CD14-positive monocyte (primary cell): ENCODE measurements around the gene CDC45. TPM values are rescaled to one million over a fixed set of nuclear protein-coding genes. Genes with fewer than 3 reads are reported as not detected.
A peak's percentile ranks its signal among the peaks of the same experiment; 100 is the strongest.

ENCODE experiments used
- DNase-seq, 3 donors: peaks; one replicate each; pipeline ENCODE4 v3.0.0-alpha.2; 2011 to 2022
- H2AFZ ChIP-seq: 2 replicates; pipeline ENCODE4 v1.6.0; 2012; ENCODE audit warnings: mild to moderate bottlenecking, low read depth, low read length, inconsistent platforms; ENCODE audit not compliant: insufficient read depth, poor library complexity, severe bottlenecking
- H3K27ac ChIP-seq, 2 donors: 1 replicate in 1 of 2; 2 replicates in 1 of 2; pipeline ENCODE4 v1.5.1; 2012 to 2013; ENCODE audit warnings: low read length in 2 of 2, control low read depth in 1 of 2, inconsistent platforms in 1 of 2, low read depth in 1 of 2, mild to moderate bottlenecking in 1 of 2
- H3K27me3 ChIP-seq, 2 donors: one replicate each; pipeline versions ENCODE4 v1.6.0 to v1.6.1; 2011 to 2013; ENCODE audit warnings: low read length in 2 of 2; ENCODE audit not compliant: control insufficient read depth in 2 of 2, insufficient read depth in 2 of 2
- H3K36me3 ChIP-seq, 2 donors: replicated peaks in 1 of 2; 1 replicate in 1 of 2; 2 replicates in 1 of 2; pipeline versions ENCODE4 v1.5.1 to v1.6.1; 2012 to 2013; ENCODE audit warnings: low read length in 2 of 2, control low read depth in 1 of 2, inconsistent platforms in 1 of 2, mild to moderate bottlenecking in 1 of 2; ENCODE audit not compliant: insufficient read depth in 2 of 2, control insufficient read depth in 1 of 2
- H3K4me1 ChIP-seq, 2 donors: 1 replicate in 1 of 2; 2 replicates in 1 of 2; pipeline versions ENCODE4 v1.5.1 to v1.6.1; 2012 to 2013; ENCODE audit warnings: low read length in 2 of 2, control low read depth in 1 of 2, inconsistent platforms in 1 of 2, mild to moderate bottlenecking in 1 of 2, moderate library complexity in 1 of 2; ENCODE audit not compliant: insufficient read depth in 2 of 2, control insufficient read depth in 1 of 2
- H3K4me2 ChIP-seq: replicated peaks from 2 replicates; pipeline ENCODE3; 2012; ENCODE audit warnings: low read length, moderate library complexity, mild to moderate bottlenecking; ENCODE audit not compliant: poor library complexity, severe bottlenecking; ENCODE audit errors: extremely low read depth
- H3K4me3 ChIP-seq, 3 experiments: fragments of 200-600 bp in 1 of 3; sonication (generic) in 1 of 3; replicated peaks in 1 of 3; 1 replicate in 2 of 3; 2 replicates in 1 of 3; pipeline ENCODE4 v1.5.1; 2011 to 2013; ENCODE audit warnings: low read length in 3 of 3, mild to moderate bottlenecking in 3 of 3, control low read depth in 2 of 3, low read depth in 2 of 3, inconsistent platforms in 1 of 3, moderate library complexity in 1 of 3
- H3K79me2 ChIP-seq: 2 replicates; pipeline ENCODE4 v1.6.0; 2012; ENCODE audit warnings: mild to moderate bottlenecking, control low read depth, inconsistent platforms, low read length, moderate library complexity; ENCODE audit not compliant: insufficient read depth
- H3K9ac ChIP-seq: 2 replicates; pipeline ENCODE4 v1.6.0; 2017; ENCODE audit warnings: low read length, mild to moderate bottlenecking; ENCODE audit not compliant: insufficient read depth, poor library complexity, severe bottlenecking
- H3K9me3 ChIP-seq, 2 donors: replicated peaks in 1 of 2; 1 replicate in 1 of 2; 2 replicates in 1 of 2; pipeline versions ENCODE4 v1.5.1 to v1.6.1; 2012 to 2013; ENCODE audit warnings: low read length in 2 of 2, control low read depth in 1 of 2; ENCODE audit not compliant: control insufficient read depth in 1 of 2, insufficient read depth in 1 of 2
- H4K20me1 ChIP-seq: 2 replicates; pipeline ENCODE4 v1.6.0; 2012; ENCODE audit warnings: mild to moderate bottlenecking, low read length, control low read depth, moderate library complexity; ENCODE audit not compliant: insufficient read depth
- H3K27ac Mint-ChIP-seq, 7 donors: one replicate each; pipeline ENCODE4 v1.8.0; 2020; ENCODE audit warnings: mild to moderate bottlenecking in 7 of 7, mixed read lengths in 7 of 7, moderate library complexity in 6 of 7, inconsistent platforms in 2 of 7
- H3K27me3 Mint-ChIP-seq, 3 donors: one replicate each; pipeline ENCODE4 v1.8.0; 2021 to 2022; ENCODE audit warnings: low read depth in 3 of 3, mild to moderate bottlenecking in 3 of 3, mixed read lengths in 3 of 3, moderate library complexity in 3 of 3, inconsistent platforms in 1 of 3
- H3K36me3 Mint-ChIP-seq, 2 donors: one replicate each; pipeline ENCODE4 v1.8.0; 2020; ENCODE audit warnings: mixed read lengths in 2 of 2, inconsistent platforms in 1 of 2, mild to moderate bottlenecking in 1 of 2
- H3K4me1 Mint-ChIP-seq: one replicate; pipeline ENCODE4 v1.8.0; 2020; ENCODE audit warnings: mild to moderate bottlenecking, mixed read lengths
- H3K4me3 Mint-ChIP-seq, 2 donors: one replicate each; pipeline ENCODE4 v1.8.0; 2020; ENCODE audit warnings: mild to moderate bottlenecking in 2 of 2, mixed read lengths in 2 of 2, moderate library complexity in 1 of 2
- H3K9me3 Mint-ChIP-seq, 7 donors: one replicate each; pipeline ENCODE4 v1.8.0; 2020 to 2022; ENCODE audit warnings: mixed read lengths in 7 of 7, mild to moderate bottlenecking in 6 of 7, moderate library complexity in 6 of 7, inconsistent platforms in 2 of 7
- CTCF ChIP-seq: fragments of 200-600 bp; IDR thresholded peaks from one replicate; pipeline ENCODE4 v1.8.0; 2022; ENCODE audit warnings: antibody characterized with exemption, mild to moderate bottlenecking
- WGBS: methylation state at CpG from one replicate; pipeline ENCODE4 v1.1.5; 2013; ENCODE audit warnings: missing lambda C conversion rate; ENCODE audit not compliant: insufficient coverage; 5-methylcytosine and 5-hydroxymethylcytosine counted together
- intact Hi-C, 2 donors: fragments of 100-400 bp; cut with micrococcal nuclease; formaldehyde crosslinking; loops; one replicate each; pipeline versions ENCODE4 v1.15.0 to v1.15.1; 2023
- polyA plus RNA-seq, 3 donors: library from polyadenylated mRNA; depleted of rRNA in 1 of 3; unstranded in 2 of 3; stranded (reverse) in 1 of 3; fragments of 300-500 nt in 2 of 3; fragments of >200 nt in 1 of 3; fragmentation: Illumina TruSeq in 2 of 3; gene quantifications; 1 replicate in 2 of 3; 2 replicates in 1 of 3; pipeline ENCODE4 v1.2.3, GENCODE V29; 2012 to 2021

The CDC45 gene
- polyA plus RNA-seq, 3 donors = 0.04 TPM; not detected in 2

DNA sequence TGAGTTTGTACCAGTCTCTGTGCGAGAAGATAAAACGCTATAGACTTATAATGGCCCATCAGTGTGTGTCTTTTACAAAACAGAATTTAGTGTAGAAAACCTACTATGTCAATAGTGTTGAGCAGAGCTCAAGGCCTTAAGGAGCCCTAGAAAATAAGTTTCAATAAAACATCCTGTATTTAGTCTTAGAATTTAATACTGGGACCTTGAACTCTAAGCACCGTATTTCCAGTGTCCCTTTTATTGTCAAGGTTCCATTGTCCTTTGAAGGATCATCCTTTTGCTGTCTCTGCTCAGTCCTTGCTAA lies 16.6 kb downstream of the CDC45 start:
- Histone ChIP-seq H3K27me3 (no peaks in the 10 kb centered on the region), H3K4me1 (no peaks in the 10 kb centered on the region), H3K9ac (no peak overlapping the region), H3K9me3 (no peaks in the 10 kb centered on the region), H3K27ac (no peak overlapping the region), H3K36me3 (peaks cover 21 to 61% of the 10 kb centered on the region in 2 donors), H4K20me1 (no peaks in the 10 kb centered on the region), H2AFZ (no peak overlapping the region), H3K4me3 (no peak overlapping the region), H3K79me2 (no peaks in the 10 kb centered on the region), H3K4me2 (no peak overlapping the region)
- Mint-ChIP-seq H3K27ac (no peak overlapping the region), H3K9me3 (no peaks in the 10 kb centered on the region), H3K27me3 (no peaks in the 10 kb centered on the region), H3K4me1 (no peaks in the 10 kb centered on the region), H3K36me3 (peaks cover 15 to 65% of the 10 kb centered on the region in 2 donors), H3K4me3 (no peak overlapping the region)
- no peak for TF ChIP-seq CTCF
- intact Hi-C loops = loop anchor here in 1 of 2 donors (10.0 kb wide), 1 partner anchor 139 kb away; no protein-coding TSS in a partner anchor
- no peak for DNase-seq
- WGBS = no CpG with 5 or more reads among the region's 3 CpGs

GRCh38 chr22:19497245-19497644 lies 17.5 kb downstream of the CDC45 start:
- H3K9ac ChIP-seq = no peak overlapping the region
- no peaks in the 10 kb centered on the region for H3K79me2 ChIP-seq
- H3K27ac ChIP-seq = no peak overlapping the region
- H3K4me1 Mint-ChIP-seq = no peaks in the 10 kb centered on the region
- peaks cover 13 to 56% of the 10 kb centered on the region in 2 donors for H3K36me3 Mint-ChIP-seq
- H2AFZ ChIP-seq = no peak overlapping the region
- H4K20me1 ChIP-seq = no peaks in the 10 kb centered on the region
- H3K9me3 ChIP-seq = no peaks in the 10 kb centered on the region
- H3K9me3 Mint-ChIP-seq = no peaks in the 10 kb centered on the region
- H3K4me3 Mint-ChIP-seq = no peak overlapping the region
- no peak for DNase-seq
- WGBS = 50% methylated on average over 1 of the region's 3 CpGs
- H3K27me3 Mint-ChIP-seq = no peaks in the 10 kb centered on the region
- no peak overlapping the region for H3K4me2 ChIP-seq
- H3K4me1 ChIP-seq = no peaks in the 10 kb centered on the region
- H3K27me3 ChIP-seq = no peaks in the 10 kb centered on the region
- TF ChIP-seq CTCF = no peak
- intact Hi-C loops = loop anchor here in 1 of 2 donors (10.0 kb wide), 1 partner anchor 138 kb away; no protein-coding TSS in a partner anchor
- H3K36me3 ChIP-seq = peaks cover 21 to 61% of the 10 kb centered on the region in 2 donors
- H3K4me3 ChIP-seq = no peak overlapping the region
- peak overlapping the region in 1 of 7 donors; percentile 31 for H3K27ac Mint-ChIP-seq
